Adipocyte (in vitro differentiated cells): ENCODE data around the gene ENOX1.

Experiments used
- DNase-seq: peaks from one replicate; pipeline ENCODE4 v3.0.0-alpha.2; 2015; ENCODE audit warnings: low read depth
- H3K27me3 ChIP-seq: replicated peaks from 2 replicates; pipeline ENCODE4 v1.7.0; 2013; ENCODE audit warnings: mild to moderate bottlenecking, low read length, moderate library complexity; ENCODE audit not compliant: control insufficient read depth, insufficient read depth
- H3K36me3 ChIP-seq: 2 replicates; pipeline ENCODE4 v1.7.0; 2013; ENCODE audit warnings: low read length, mild to moderate bottlenecking, moderate library complexity; ENCODE audit not compliant: control insufficient read depth, insufficient read depth, severe bottlenecking
- H3K4me1 ChIP-seq: 2 replicates; pipeline ENCODE4 v1.7.0; 2013; ENCODE audit warnings: mild to moderate bottlenecking, low read length, moderate library complexity; ENCODE audit not compliant: control insufficient read depth, insufficient read depth
- H3K4me3 ChIP-seq: 2 replicates; pipeline ENCODE4 v1.7.0; 2013; ENCODE audit warnings: mild to moderate bottlenecking, low read length, moderate library complexity
- H3K9ac ChIP-seq: 2 replicates; pipeline ENCODE4 v1.7.0; 2013; ENCODE audit warnings: mild to moderate bottlenecking, low read length, moderate library complexity
- H3K9me3 ChIP-seq: 2 replicates; pipeline ENCODE4 v1.7.0; 2013; ENCODE audit warnings: mild to moderate bottlenecking, low read length, moderate library complexity; ENCODE audit not compliant: control insufficient read depth

ENOX1 gene

DNA sequence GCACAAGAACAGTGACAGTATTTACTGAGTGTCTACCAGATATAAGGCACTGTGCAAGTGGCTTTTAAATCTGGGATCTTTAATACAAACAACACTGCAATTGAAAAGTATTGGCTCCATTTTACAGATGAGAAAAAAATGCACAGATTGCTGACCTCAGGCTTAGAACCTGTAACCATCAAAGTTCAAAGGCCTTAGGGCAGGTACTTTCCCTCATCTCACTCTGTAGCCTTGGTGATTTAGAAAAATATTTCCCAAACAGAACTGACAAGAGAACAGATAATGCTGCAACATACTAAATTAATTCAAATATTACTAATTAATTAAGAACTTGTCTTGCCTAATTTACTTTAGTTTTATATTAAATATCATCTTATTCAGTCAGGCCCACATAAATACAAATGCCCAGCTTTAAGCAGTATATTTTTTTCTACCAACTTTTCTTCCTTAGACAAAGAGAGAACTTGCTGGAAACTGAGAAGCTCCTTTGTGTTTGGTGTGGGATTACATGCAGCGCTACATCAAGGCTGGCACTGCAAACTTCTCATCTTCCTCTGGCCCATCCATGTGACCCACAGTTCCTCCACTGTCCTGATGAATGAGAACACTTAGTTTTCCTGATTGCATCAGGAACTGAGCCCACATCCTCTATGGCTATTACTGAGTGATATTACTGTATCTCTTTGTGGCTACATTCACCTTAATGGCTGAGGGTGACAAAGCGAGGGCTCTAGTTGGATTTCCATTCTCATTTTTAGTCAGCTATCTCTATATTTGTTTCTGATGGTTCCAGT is 302.1 kb downstream of the ENOX1 start:
- no peaks in the 10 kb centered on the region for H3K4me1 ChIP-seq
- no peak overlapping the region for H3K9ac ChIP-seq
- H3K4me3 ChIP-seq, result no peak overlapping the region
- no peaks in the 10 kb centered on the region for H3K27me3 ChIP-seq
- no peak for DNase-seq
- H3K9me3 ChIP-seq, result no peaks in the 10 kb centered on the region
- H3K36me3 ChIP-seq, result no peaks in the 10 kb centered on the region

DNA sequence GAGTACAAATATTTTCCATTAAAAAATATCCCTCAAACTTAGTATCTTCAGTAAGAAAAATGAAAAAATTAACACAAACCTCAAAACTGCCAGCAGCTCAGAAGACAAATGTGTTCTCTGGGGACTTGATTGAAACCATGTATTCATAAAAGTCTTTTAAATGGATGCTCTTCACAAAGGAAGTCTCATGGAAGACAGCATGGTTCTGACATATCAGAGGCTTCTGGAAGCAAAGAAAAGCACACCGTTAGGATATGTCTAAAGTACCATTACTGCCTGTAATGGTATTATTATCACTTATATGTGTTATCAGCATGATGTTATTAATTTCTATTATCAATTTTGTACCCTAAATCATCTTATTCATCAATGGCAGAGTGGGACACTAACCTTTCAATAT is 302.8 kb downstream of the ENOX1 start:
- Histone ChIP-seq H3K4me1 (no peaks in the 10 kb centered on the region), H3K36me3 (no peaks in the 10 kb centered on the region), H3K4me3 (no peak overlapping the region), H3K27me3 (no peaks in the 10 kb centered on the region), H3K9me3 (no peaks in the 10 kb centered on the region), H3K9ac (no peak overlapping the region)
- no peak for DNase-seq

- Histone ChIP-seq H3K9me3 (no peaks in the 10 kb centered on the region), H3K36me3 (no peaks in the 10 kb centered on the region), H3K4me1 (no peaks in the 10 kb centered on the region), H3K9ac (no peak overlapping the region), H3K4me3 (no peak overlapping the region), H3K27me3 (no peaks in the 10 kb centered on the region)
- no peak for DNase-seq
Observed at GRCh38 chr13:43482641-43483040, 304.1 kb downstream of the ENOX1 start.

DNA sequence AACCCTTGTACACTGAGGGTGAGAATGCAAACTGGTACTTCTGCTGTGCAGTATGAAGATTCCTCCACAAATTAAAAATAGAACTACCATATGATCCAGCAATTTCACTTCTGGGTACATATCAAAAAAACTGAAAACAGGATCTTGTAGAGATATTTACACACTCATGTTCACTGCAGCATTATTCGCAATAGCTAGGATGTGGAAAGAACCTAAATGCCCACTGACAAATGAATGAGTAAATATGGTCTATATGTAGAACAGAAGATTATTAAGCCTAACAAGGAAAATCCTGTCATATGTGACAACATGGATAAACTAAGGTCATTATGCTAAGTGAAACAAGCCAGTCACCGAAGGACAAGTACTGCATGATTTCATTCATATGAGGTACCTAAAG is 304.7 kb downstream of the ENOX1 start:
- no peaks in the 10 kb centered on the region for H3K36me3 ChIP-seq
- no peak overlapping the region for H3K9ac ChIP-seq
- no peaks in the 10 kb centered on the region for H3K27me3 ChIP-seq
- no peak for DNase-seq
- H3K4me1 ChIP-seq, result no peaks in the 10 kb centered on the region
- H3K9me3 ChIP-seq, result no peaks in the 10 kb centered on the region
- no peak overlapping the region for H3K4me3 ChIP-seq

DNA sequence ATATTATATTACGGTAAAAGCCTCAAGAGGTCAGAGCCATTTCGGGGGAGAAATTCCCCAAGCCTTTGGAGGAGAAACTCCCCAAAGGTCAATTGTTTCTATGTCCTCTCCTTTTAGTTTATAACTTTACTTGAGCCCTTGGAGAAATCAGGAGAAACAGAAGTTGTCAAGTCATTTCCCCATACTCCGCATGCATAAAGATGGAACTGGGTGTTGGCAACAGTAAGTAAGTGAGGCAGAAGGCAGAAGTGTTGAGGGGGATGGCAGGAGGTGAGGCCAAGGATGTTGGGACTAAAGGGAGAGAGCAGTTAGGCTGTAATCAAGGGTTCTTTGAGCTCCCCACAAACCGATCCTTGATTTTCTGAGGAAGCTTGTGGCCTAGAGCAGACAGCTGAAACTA is 307.9 kb downstream of the ENOX1 start:
- Histone ChIP-seq H3K4me3 (no peak overlapping the region), H3K9ac (no peak overlapping the region), H3K27me3 (no peaks in the 10 kb centered on the region)

GRCh38 chr13:43478211-43478610 is 308.6 kb downstream of the ENOX1 start:
- DNase-seq, result no peak
- Histone ChIP-seq H3K9me3 (no peaks in the 10 kb centered on the region), H3K4me3 (no peak overlapping the region), H3K27me3 (no peaks in the 10 kb centered on the region), H3K36me3 (no peaks in the 10 kb centered on the region), H3K9ac (no peak overlapping the region), H3K4me1 (peaks cover 7% of the 10 kb centered on the region)

More for the DNA sequence above, 307.9 kb downstream of the ENOX1 start:
- peaks cover 3% of the 10 kb centered on the region for H3K4me1 ChIP-seq
- H3K9me3 ChIP-seq, result no peaks in the 10 kb centered on the region
- DNase-seq, result no peak
- H3K36me3 ChIP-seq, result no peaks in the 10 kb centered on the region

DNA sequence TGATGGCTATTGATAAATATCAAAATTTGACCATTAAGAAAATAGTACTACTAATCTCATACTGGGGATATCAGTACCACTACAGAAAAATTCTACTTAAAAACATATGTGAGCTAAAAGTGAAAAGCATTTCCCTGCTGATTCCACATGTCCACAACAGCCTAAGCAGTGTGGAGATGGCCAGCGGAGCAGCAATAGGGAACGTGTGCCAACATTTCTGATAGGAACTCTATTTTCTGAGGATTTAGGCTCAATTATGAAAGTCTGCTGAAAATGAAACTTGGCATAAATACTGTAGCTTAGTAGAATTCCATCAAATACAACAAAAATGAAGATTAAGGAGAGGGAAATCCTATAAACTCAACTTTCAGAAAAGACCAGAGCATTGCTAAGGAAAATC is 311.6 kb downstream of the ENOX1 start:
- Histone ChIP-seq H3K36me3 (no peaks in the 10 kb centered on the region), H3K4me1 (peaks cover 16% of the 10 kb centered on the region), H3K9me3 (no peaks in the 10 kb centered on the region), H3K4me3 (no peak overlapping the region), H3K27me3 (no peaks in the 10 kb centered on the region), H3K9ac (no peak overlapping the region)
- DNase-seq, result peak; percentile 29

DNA sequence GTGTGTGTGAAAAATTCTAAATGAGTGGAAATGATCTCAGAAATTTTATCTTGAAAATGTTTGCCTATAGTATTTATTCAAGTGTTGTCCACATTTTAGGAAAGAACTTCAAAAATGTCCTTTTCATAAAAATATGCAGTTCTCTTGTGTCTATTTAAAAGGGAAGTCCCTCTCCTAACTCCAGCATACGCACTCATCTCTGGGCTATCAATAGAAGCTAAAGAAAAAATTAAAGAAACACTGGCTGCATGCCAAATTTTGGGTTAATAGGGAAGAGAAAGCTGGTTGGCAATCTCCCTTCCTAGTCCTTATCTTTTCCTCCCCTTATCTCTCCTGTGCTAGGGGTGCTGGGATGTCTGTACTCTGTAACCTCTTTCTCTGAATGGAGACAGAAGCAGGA is 313.3 kb downstream of the ENOX1 start:
- H3K27me3 ChIP-seq, result no peaks in the 10 kb centered on the region
- H3K4me1 ChIP-seq, result peaks cover 16% of the 10 kb centered on the region
- peak; percentile 2 for DNase-seq
- H3K9me3 ChIP-seq, result no peaks in the 10 kb centered on the region
- H3K9ac ChIP-seq, result no peak overlapping the region
- no peak overlapping the region for H3K4me3 ChIP-seq
- H3K36me3 ChIP-seq, result no peaks in the 10 kb centered on the region

GRCh38 chr13:43472980-43473379 is 313.8 kb downstream of the ENOX1 start:
- no peaks in the 10 kb centered on the region for H3K27me3 ChIP-seq
- H3K9ac ChIP-seq, result no peak overlapping the region
- H3K9me3 ChIP-seq, result no peaks in the 10 kb centered on the region
- no peak overlapping the region for H3K4me3 ChIP-seq
- H3K36me3 ChIP-seq, result no peaks in the 10 kb centered on the region
- peaks cover 16% of the 10 kb centered on the region for H3K4me1 ChIP-seq
- DNase-seq, result peak; percentile 32

DNA sequence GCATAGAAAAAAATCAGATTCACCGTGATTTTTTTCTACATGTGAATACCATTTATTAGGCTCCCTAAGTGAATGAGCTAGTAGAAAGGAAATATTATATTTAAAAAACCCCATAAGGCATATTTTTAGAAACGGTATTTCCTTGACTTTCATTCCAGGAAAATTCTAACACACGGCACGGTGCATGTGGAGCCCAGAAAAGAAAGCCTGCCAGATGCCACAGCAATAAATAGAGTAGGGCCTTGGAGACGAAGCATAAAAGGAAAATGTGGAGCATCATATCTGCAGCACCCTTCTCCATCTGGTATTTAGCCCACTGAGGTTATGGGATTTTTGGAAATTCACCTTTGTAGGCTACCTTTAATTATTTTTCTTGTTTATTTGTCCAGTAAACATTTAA is 314.4 kb downstream of the ENOX1 start:
- Histone ChIP-seq H3K9ac (no peak overlapping the region), H3K4me1 (peaks cover 16% of the 10 kb centered on the region), H3K4me3 (no peak overlapping the region), H3K36me3 (no peaks in the 10 kb centered on the region), H3K9me3 (no peaks in the 10 kb centered on the region), H3K27me3 (no peaks in the 10 kb centered on the region)
- peak; percentile 2 for DNase-seq

DNA sequence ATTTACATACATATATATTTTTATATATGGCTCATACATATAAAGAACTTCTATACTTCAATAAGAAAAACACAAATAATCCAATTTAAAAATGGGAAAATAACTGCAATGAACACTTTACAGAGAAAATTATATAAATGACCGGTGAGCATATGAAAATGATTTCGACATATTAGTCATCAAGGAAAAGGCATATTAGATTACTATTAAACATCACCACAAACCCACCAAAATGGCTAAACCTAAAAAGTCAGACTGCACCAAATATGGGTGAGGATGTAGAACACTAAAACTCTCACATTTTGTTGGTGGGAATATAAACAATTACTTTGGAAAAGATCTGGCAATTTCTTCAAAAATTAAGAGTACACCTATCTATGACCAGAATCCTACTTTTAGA is 316.2 kb downstream of the ENOX1 start:
- Histone ChIP-seq H3K9ac (no peak overlapping the region), H3K4me1 (peaks cover 16% of the 10 kb centered on the region), H3K9me3 (no peaks in the 10 kb centered on the region), H3K36me3 (no peaks in the 10 kb centered on the region), H3K4me3 (no peak overlapping the region), H3K27me3 (no peaks in the 10 kb centered on the region)
- DNase-seq, result no peak

DNA sequence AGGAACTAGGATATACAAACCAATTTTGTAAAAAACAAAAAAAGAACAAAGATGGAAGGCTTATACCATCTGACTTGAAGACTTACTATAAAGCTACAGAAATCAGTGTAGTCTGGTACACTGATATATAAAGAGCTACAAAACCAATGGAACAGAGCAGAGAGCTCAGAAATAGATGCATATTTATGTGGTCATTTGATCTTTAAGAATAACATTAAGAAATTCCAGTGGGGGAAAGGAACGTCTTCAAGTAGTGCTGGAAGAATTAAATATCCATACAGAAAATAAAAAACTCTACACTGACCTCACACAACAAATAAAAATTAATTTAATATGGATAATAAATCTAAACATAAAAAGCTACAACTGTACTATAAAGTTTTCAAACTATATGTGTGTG is 317.0 kb downstream of the ENOX1 start:
- H3K9ac ChIP-seq, result no peak overlapping the region
- H3K4me1 ChIP-seq, result peaks cover 12% of the 10 kb centered on the region
- no peaks in the 10 kb centered on the region for H3K27me3 ChIP-seq
- peak; percentile 61 for DNase-seq
- H3K4me3 ChIP-seq, result no peak overlapping the region
- H3K36me3 ChIP-seq, result no peaks in the 10 kb centered on the region
- no peaks in the 10 kb centered on the region for H3K9me3 ChIP-seq
